Iris pigment epithelial cell (primary cell): ENCODE results near the gene EZH2.

ENCODE experiments used
- DNase-seq: peaks from one replicate; pipeline ENCODE4 v3.0.0-alpha.2; 2011; ENCODE audit warnings: low read depth

EZH2 gene

DNA sequence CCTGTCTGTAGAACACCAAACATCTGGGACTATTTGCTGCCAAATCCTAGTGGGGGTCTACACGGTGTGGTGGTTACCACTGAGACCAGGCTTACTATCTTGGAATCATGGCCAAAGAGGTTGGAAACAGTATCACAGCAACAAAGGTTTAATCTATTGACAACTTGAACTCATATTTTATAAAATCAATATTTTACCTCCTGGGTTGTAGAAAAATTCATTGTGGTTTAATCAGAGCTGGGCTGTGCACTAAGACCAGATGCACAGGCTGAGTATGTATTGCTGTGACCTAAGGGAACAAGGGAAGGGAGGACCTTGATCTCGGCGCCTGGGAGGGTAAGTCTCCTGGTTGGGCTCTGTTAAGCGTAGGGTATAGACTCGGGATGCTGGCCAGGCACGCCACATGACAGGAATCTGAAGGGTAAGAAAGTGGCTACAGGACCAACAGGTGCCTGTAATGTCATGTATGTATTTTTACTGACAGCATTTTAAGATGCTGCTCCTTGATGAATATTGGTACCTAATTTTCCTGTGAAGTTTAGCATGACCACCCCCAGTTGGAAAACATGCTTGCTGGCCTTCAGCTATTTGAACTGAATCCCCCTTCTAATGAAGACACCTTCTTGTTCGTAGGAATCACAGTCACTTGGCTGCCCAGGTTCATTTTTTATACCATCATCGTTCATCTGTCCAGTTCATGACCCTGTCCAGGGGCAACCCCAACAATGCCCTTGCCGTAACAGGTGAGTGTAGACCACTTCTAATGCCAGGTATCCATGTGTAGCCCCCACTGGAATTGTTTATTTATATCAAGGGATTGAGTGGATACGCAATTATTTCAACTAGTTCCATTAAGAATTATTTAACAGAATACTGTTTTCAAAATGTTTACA, 79.5 kb downstream of the EZH2 start:
- DNase-seq: no peak

GRCh38 chr7:148803094-148803493, 81.0 kb downstream of the EZH2 start:
- no peak for DNase-seq

DNA sequence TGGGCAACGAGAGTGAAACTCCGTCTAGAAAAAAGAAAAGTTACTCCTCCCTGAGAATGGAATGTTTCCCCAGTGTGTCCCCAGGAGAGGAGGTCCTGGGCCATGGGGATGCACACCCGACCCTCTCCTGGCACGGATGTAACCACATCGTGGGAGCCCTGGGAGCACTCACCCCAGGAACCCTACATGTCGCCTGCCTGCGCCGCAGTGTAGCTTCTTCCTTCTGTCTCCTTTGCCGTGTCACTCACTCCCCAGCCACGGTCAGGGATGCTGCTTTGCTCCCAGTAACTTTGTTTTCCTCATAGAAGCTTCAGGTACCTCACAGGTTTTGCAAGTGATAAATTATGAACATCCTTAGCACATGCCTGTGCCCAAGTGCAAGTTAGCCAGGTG, 82.0 kb downstream of the EZH2 start:
- no peak for DNase-seq

DNA sequence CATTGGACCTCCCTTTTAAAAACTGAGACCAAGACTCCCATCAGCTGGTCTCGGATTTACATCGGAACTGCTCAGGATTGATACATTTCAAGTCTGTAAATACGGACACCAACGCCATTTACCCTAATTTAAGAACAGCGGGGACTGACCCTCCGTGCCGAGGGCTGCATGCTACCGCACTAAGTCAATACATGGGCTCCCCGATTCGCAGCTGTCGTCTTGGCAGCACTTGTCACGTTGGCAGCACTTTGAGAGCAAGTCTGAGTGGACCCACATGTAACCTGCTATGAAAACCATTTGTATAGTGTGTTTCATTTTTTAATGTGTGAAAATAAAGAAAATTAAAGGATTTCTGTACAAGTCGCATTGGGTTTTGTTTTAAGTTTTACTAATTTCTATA, 83.4 kb downstream of the EZH2 start:
- DNase-seq: no peak

DNA sequence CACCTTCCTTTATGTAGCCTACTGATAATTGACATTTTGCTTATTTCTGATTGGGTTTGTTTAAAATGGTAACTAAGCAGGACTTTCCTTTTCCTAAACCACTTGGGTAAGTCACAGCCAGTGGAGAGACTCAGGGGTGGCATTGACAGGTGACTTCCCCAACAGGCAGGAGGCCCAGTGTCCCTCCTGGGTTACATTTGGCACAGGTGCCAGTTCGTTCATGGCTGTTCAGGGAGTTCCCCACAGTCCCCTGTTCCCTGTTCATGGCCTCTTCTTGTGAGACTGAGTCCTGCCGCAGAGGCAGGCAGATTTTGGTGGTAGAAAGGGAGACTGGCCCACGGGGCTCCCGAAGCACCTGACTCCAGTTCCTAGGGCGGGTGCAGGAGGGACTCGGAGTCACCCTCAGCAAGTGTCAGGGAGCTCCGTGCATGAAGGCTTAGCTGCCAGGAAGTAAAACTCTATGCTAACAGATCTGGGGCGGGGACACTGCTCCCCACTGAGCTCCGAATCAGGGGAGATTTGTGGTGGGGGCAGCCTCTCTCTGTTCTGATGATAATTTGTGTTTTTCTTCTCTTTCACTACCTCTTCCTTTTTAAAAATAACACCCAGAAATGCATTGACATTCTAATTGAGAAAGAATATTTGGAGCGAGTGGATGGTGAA, 84.1 kb downstream of the EZH2 start:
- no peak for DNase-seq

GRCh38 chr7:148796841-148797240, 87.2 kb downstream of the EZH2 start:
- no peak for DNase-seq

GRCh38 chr7:148794476-148794875, 89.6 kb downstream of the EZH2 start:
- no peak for DNase-seq

DNA sequence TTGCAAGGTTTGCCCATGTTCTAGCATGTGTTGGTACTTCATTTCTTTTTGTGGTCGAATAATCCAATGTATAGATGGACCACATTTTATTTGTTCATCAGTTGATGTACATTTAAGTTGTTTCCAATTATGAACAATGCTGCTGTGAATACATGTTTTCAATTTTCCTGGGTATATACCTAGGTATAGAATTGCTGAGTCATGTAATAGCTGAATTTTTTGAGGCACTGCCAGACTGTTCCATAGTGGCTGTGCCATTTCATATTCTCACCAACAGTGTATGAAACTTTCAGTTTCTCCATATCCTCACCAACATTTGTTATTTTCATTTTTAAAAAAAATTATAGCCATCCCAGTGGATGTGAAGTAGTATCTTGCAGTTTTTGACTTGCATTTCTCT, 90.5 kb downstream of the EZH2 start:
- DNase-seq: peak; percentile 15

GRCh38 chr7:148791546-148791945, 92.5 kb downstream of the EZH2 start:
- DNase-seq: no peak

DNA sequence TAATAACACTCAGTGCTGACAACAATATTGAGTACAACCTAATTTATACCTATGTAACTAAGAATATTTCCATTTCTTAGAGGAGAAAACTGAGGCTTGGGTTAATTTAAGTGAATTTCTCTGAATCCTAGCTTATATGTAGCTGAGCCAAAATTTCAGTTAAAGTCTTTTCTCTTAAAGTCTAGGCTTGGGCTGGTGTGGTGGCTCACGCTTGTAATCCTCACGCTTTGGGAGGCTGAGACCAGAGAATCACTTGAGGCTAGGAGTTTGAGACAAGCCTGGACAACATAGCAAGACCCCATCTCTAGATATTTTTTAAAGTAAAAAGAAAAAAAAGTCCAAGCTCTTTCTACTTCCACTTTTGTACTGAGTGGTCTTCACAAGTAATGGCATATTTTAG, 93.2 kb downstream of the EZH2 start:
- DNase-seq: no peak

DNA sequence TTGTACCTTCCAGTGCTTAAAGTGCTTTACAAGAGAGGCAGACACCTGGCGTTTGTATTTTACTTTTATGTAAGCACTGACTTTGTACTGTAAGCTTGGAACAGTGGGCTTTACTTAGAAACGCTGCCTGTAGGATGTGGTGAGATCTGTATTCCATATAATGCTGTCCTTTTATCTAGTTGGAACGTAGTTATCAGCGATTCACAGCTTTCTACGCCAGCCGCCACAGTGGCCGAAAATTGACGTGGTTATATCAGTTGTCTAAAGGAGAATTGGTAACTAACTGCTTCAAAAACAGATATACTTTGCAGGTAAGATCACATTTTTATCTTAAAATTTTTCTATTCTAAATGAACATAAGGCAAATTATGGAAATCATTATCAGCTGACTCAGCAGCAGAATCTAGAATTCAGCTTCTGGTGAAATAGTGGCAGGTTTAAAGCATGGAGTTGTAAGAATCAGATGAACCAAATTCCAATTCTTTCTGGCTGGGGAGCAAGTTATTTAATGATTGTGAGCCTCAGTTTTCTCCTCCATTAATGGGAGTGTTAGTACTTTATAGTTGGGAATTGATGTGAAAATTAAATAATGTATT, 93.9 kb downstream of the EZH2 start:
- no peak for DNase-seq

DNA sequence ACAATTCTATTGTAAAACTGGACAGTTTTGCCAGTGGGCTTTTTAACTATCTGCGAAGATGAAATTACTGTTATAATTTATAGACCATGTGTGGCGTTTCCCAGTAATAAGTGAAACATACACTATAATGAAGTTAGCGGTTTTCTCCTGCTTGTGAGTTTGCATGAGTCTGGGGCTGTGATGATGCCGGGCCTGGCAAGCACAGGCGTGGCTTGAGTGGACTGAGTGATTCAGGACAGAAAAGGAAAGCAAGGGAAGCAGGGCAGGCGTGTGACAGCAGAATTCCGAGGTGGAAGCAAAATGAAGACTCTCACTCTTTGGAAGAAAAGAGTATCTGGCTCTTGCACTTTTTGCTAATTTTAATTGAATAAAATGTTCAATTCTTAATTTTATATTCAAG, 94.9 kb downstream of the EZH2 start:
- DNase-seq: no peak

DNA sequence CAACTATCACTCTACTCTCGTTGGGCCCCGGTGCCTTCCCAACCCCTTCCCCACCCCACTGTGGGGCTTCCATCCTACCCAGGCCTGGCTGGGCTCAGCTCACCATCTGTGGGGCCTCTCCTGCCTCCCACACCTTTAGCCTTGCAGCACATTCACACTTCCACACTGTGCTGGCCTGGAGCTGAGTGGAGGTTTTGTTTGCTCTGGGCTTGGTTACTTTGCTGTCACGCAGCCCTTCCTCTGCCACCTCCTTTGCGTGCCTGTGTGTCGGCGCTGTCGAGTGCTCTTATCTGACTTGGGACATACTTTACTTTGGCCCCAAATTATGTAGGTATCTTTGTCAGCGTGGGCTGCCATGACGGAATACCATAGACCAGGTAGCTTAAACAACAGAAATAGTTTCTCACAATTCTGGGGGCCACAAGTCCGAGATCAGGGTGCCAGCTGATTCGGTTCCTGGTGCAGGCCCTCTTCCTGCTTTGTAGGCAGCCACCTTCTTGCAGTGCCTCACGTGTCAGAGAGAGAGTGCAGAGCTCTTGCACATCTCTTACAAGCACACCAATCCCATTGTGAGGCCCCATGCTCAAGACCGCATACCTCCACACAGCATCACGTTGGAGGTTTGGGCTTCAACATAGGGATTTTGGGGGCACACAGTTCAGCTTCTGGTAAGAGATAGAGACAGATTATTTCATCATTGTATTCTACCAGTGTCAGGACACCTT, 96.4 kb downstream of the EZH2 start:
- no peak for DNase-seq

DNA sequence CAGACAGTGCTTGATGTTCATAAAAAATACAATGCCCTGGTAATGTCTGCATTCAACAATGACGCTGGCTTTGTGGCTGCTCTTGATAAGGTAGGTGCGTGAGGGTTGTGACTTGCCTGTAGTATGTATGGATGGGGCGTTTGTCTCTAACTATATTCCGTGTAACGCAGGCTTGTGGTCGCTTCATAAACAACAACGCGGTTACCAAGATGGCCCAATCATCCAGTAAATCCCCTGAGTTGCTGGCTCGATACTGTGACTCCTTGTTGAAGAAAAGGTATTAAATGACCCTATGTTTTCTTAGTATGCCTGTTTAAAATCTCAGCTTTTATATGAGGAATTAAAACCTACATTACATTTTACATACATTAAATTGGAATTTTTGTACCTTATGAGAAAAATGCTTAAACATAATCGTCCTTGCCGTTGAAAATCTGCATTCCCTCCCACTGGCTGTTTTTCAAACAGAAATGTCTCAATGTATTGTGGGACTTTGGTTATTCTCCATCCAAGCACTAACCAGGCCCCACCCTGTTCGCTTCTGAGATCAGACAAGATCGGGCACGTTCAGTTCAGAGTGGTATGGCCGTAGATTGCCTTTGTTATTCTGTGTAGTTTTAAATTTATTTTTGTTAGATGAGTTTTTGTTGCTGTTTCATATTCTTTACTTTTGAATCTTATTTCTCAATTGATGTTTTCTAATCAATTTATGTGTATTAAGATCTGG, 100.1 kb downstream of the EZH2 start:
- DNase-seq: no peak

GRCh38 chr7:148782757-148783456, 101.2 kb downstream of the EZH2 start:
- no peak for DNase-seq

DNA sequence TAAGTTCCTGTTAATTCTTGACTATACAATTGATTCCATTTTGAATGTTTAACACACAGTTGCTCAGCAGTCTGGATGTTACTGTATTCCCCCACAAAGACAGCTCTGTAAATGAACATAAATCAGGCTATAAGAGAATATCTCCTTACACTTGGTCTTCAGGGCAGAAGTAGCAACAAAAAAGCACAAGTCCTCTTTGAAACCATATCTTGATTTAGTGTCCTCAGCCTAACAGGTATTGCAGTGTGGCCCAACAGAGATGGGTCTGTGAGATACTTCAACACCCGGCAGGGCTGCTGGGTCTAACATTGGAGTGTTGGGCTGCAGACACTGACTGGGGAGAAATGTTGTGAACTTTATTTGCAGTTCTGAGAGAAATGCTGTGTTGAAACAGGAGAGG, 109.6 kb downstream of the EZH2 start:
- no peak for DNase-seq

DNA sequence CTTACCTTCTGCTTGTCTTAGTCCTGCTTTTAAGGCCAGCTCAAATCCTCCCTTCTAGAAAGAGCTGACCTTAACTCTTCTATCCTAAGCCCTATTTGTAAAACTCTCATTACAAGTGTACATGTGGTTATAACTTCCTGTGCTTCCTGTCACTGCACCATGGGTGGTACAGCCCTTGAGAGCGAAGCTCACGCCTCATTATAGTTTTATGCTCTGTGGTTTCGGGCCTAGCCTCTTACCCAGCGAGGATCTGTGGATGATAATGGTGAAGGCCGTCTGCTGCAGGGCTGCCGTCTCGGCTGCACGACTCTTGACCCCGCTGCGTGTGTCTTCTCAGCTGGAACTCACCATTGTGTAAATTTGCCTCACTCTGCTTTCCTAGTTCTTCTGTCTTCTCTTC, 110.8 kb downstream of the EZH2 start:
- DNase-seq: peak; percentile 7

DNA sequence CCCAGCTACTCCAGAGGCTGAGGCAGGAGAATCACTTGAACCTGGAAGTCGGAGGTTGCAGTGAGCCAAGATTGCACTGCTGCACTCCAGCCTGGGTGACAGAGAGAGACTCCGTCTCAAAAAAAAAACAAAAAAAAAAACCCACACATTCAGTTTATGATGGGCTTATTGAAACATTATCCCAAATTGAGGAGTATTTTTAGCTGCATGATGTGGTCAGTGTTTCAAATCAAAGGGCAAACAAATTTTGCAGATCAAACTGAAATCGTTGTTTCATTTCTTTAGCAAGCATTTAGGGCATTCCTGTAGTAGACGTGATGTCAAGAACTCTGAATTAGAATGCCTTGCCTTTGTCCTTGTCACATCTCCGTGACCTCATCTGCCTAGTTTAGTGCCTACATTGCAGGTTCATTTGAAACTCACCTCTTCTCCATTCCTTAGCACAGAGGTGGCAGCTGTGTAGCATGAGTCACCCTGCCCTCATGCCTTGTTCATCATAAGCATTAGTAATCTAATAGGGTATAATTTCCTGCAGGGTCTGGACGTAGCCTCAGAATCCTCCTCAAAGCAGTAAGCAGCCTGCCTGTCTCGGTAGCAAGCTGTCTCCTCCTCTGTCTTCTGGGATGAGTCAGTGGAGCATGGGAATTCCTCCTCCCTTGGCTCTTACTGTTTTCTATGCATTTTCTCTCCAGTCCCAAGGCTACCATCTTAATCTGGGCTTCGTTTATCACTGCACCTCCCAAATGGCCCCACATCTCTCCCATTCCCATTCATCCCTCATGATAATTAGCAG, 111.6 kb downstream of the EZH2 start:
- peak; percentile 94 for DNase-seq

GRCh38 chr7:148770004-148770403, 114.1 kb downstream of the EZH2 start:
- no peak for DNase-seq

DNA sequence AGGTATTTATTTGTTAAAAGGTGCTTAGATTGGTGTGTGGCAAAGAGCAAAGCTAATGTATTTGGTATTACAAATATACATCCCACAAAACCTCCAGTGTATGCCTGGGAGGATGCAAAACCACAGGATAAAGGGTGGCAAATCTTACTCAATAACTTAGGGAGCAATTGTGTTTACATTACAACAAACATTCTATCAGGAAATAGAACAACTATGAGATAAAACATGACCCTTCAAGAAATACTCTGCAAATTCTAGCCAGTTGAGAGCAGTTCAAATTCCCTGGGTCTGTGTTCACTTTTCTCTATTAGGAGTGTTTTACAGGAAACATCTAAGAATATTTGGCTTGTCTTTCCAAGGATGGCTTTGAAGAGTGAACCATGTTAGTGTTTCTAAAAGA, 120.5 kb downstream of the EZH2 start:
- DNase-seq: peak; percentile 54
